H9 (cell line): ENCODE results near the gene PRAMEF13. TPM values are rescaled to one million over a fixed set of nuclear protein-coding genes. Genes with fewer than 3 reads are reported as not detected.
"Not testable (repeated sequence)": the region's sequence is repeated elsewhere in the genome, so short reads cannot be mapped to it uniquely, and the experiment has no call there.

Experiments used
- DNase-seq: peaks from one replicate; pipeline ENCODE4 v3.0.0-alpha.2; 2017
- H2AFZ ChIP-seq: one replicate; pipeline ENCODE4 v1.6.1; 2013; ENCODE audit warnings: mild to moderate bottlenecking, low read length, control low read depth, moderate library complexity
- H2AK5ac ChIP-seq: 2 replicates; pipeline ENCODE4 v1.6.1; 2013; ENCODE audit warnings: low read length, control low read depth, mixed read lengths; ENCODE audit not compliant: insufficient read length
- H2BK120ac ChIP-seq: one replicate; pipeline ENCODE4 v1.6.1; 2013; ENCODE audit warnings: low read depth, mild to moderate bottlenecking, low read length, control low read depth, inconsistent platforms; ENCODE audit not compliant: poor library complexity, severe bottlenecking
- H2BK12ac ChIP-seq: 2 replicates; pipeline ENCODE4 v1.6.1; 2013; ENCODE audit warnings: low read length, control low read depth, mixed read lengths, low read depth; ENCODE audit not compliant: insufficient read length
- H2BK15ac ChIP-seq: 2 replicates; pipeline ENCODE4 v1.6.1; 2013; ENCODE audit warnings: low read depth, low read length, control low read depth
- H2BK20ac ChIP-seq: one replicate; pipeline ENCODE4 v1.6.1; 2013; ENCODE audit warnings: low read depth, mild to moderate bottlenecking, low read length, control low read depth, inconsistent platforms; ENCODE audit not compliant: poor library complexity, severe bottlenecking
- H2BK5ac ChIP-seq: 2 replicates; pipeline ENCODE4 v1.6.1; 2013; ENCODE audit warnings: low read length, control low read depth, mixed read lengths; ENCODE audit not compliant: insufficient read length
- H3K14ac ChIP-seq: 2 replicates; pipeline ENCODE4 v1.6.1; 2013; ENCODE audit warnings: low read length, control low read depth; ENCODE audit not compliant: insufficient read depth
- H3K18ac ChIP-seq: 2 replicates; pipeline ENCODE4 v1.6.1; 2013; ENCODE audit warnings: low read depth, mild to moderate bottlenecking, mixed read lengths, low read length, control low read depth; ENCODE audit not compliant: insufficient read length
- H3K23ac ChIP-seq: 2 replicates; pipeline ENCODE4 v1.6.1; 2013; ENCODE audit warnings: low read length, control low read depth, mixed read lengths, low read depth; ENCODE audit not compliant: insufficient read length
- H3K23me2 ChIP-seq: 2 replicates; pipeline ENCODE4 v1.6.1; 2013; ENCODE audit warnings: low read depth, mild to moderate bottlenecking, mixed read lengths, low read length, control low read depth; ENCODE audit not compliant: insufficient read length, poor library complexity, severe bottlenecking
- H3K27ac ChIP-seq: 2 replicates; pipeline ENCODE4 v1.5.1; 2013; ENCODE audit warnings: low read length, control low read depth, mixed read lengths, low read depth; ENCODE audit not compliant: insufficient read length
- H3K27me3 ChIP-seq: 2 replicates; pipeline ENCODE4 v1.6.1; 2013; ENCODE audit warnings: low read length, control low read depth, inconsistent platforms; ENCODE audit not compliant: insufficient read depth
- H3K4ac ChIP-seq: 2 replicates; pipeline ENCODE4 v1.6.1; 2013; ENCODE audit warnings: low read depth, mild to moderate bottlenecking, control low read depth, inconsistent platforms, low read length, moderate library complexity
- H3K4me1 ChIP-seq: 2 replicates; pipeline ENCODE4 v1.6.1; 2013; ENCODE audit warnings: low read length, control low read depth, inconsistent platforms; ENCODE audit not compliant: insufficient read depth
- H3K4me2 ChIP-seq: 2 replicates; pipeline ENCODE4 v1.6.1; 2013; ENCODE audit warnings: low read length, control low read depth, mixed read lengths; ENCODE audit not compliant: insufficient read length, insufficient read depth
- H3K56ac ChIP-seq: 2 replicates; pipeline ENCODE4 v1.6.1; 2013; ENCODE audit warnings: low read depth, mild to moderate bottlenecking, mixed read lengths, low read length, control low read depth; ENCODE audit not compliant: insufficient read length
- H3K79me1 ChIP-seq: 2 replicates; pipeline ENCODE4 v1.6.1; 2013; ENCODE audit warnings: low read depth, mild to moderate bottlenecking, moderate library complexity, low read length, control low read depth, inconsistent platforms; ENCODE audit not compliant: insufficient read depth, poor library complexity, severe bottlenecking
- H3K79me2 ChIP-seq: 2 replicates; pipeline ENCODE4 v1.6.1; 2013; ENCODE audit warnings: low read length, control low read depth, inconsistent platforms; ENCODE audit not compliant: insufficient read depth
- H3K9ac ChIP-seq: 2 replicates; pipeline ENCODE4 v1.6.1; 2013; ENCODE audit warnings: low read length, control low read depth, mixed read lengths; ENCODE audit not compliant: insufficient read length; ENCODE audit errors: extremely low read depth
- H3K9me3 ChIP-seq: one replicate; pipeline ENCODE4 v1.6.1; 2013; ENCODE audit warnings: low read depth, low read length, inconsistent platforms; ENCODE audit not compliant: control insufficient read depth
- H3T11ph ChIP-seq: one replicate; pipeline ENCODE4 v1.6.1; 2013; ENCODE audit warnings: mild to moderate bottlenecking, low read length, control low read depth, inconsistent platforms
- H4K20me1 ChIP-seq: one replicate; pipeline ENCODE4 v1.6.1; 2013; ENCODE audit not compliant: control insufficient read depth, insufficient read length, insufficient read depth
- H4K5ac ChIP-seq: 2 replicates; pipeline ENCODE4 v1.6.1; 2013; ENCODE audit warnings: low read depth, mild to moderate bottlenecking, mixed read lengths, low read length, control low read depth; ENCODE audit not compliant: insufficient read length
- H4K8ac ChIP-seq: replicated peaks from 2 replicates; pipeline ENCODE4 v1.6.1; 2013; ENCODE audit warnings: low read length, control low read depth, mixed read lengths, low read depth; ENCODE audit not compliant: insufficient read length
- H4K91ac ChIP-seq: 2 replicates; pipeline ENCODE4 v1.6.1; 2013; ENCODE audit warnings: low read depth, mild to moderate bottlenecking, moderate library complexity, mixed read lengths, low read length, control low read depth; ENCODE audit not compliant: insufficient read length
- H3K27ac Mint-ChIP-seq, 3 experiments: 2 replicates in 2 of 3; 3 replicates in 1 of 3; pipeline ENCODE4 v1.8.0; 2020 to 2021; ENCODE audit warnings: mixed read lengths in 3 of 3, mild to moderate bottlenecking in 1 of 3, moderate library complexity in 1 of 3
- H3K27me3 Mint-ChIP-seq: 2 replicates; pipeline ENCODE4 v1.8.0; 2021; ENCODE audit warnings: low read depth, mild to moderate bottlenecking, moderate library complexity, mixed read lengths
- H3K36me3 Mint-ChIP-seq, 3 experiments: 2 replicates in 2 of 3; 3 replicates in 1 of 3; pipeline ENCODE4 v1.8.0; 2020 to 2021; ENCODE audit warnings: low read depth in 3 of 3, mixed read lengths in 3 of 3; ENCODE audit not compliant: insufficient read depth in 1 of 3
- H3K4me1 Mint-ChIP-seq, 2 experiments: 2 replicates each; pipeline ENCODE4 v1.8.0; 2020; ENCODE audit warnings: mixed read lengths in 2 of 2
- H3K4me3 Mint-ChIP-seq, 2 experiments: 2 replicates in 1 of 2; 3 replicates in 1 of 2; pipeline ENCODE4 v1.8.0; 2020 to 2021; ENCODE audit warnings: mild to moderate bottlenecking in 2 of 2, mixed read lengths in 2 of 2, moderate library complexity in 1 of 2
- H3K9me3 Mint-ChIP-seq, 2 experiments: 2 replicates in 1 of 2; 3 replicates in 1 of 2; pipeline ENCODE4 v1.8.0; 2020; ENCODE audit warnings: mild to moderate bottlenecking in 2 of 2, mixed read lengths in 2 of 2, moderate library complexity in 1 of 2
- WGBS: extraction: QIAGEN DNeasy Blood & Tissue Kit; methylation state at CpG from one replicate; pipeline ENCODE4 v1.1.7; 2013; ENCODE audit warnings: missing lambda C conversion rate, low lambda C conversion rate, mixed read lengths; ENCODE audit not compliant: insufficient read length; ENCODE audit errors: extremely low coverage; 5-methylcytosine and 5-hydroxymethylcytosine counted together
- total RNA-seq: library from RNA; stranded (reverse); gene quantifications from 2 replicates; pipeline ENCODE4 v1.2.1, GENCODE V29; 2021

PRAMEF13 gene
- total RNA-seq, 1 experiment from 2014 or later: not detected

GRCh38 chr1:13208712-13209111 lies 7.5 kb upstream of the PRAMEF13 start:
- not testable (repeated sequence) for H3K14ac ChIP-seq, H2BK5ac ChIP-seq, H3K4me3 Mint-ChIP-seq, H2BK20ac ChIP-seq, H3K27me3 Mint-ChIP-seq, DNase-seq, H4K20me1 ChIP-seq, H4K8ac ChIP-seq, H2BK120ac ChIP-seq, H3K4ac ChIP-seq, H3K9ac ChIP-seq, H3K79me1 ChIP-seq, H2AFZ ChIP-seq, H3K4me1 ChIP-seq, H3K4me2 ChIP-seq, H3K9me3 Mint-ChIP-seq, H3K36me3 Mint-ChIP-seq, H3K56ac ChIP-seq, H2BK15ac ChIP-seq, H3K79me2 ChIP-seq, H3T11ph ChIP-seq, H4K91ac ChIP-seq, H3K9me3 ChIP-seq, H3K27ac Mint-ChIP-seq, H3K4me1 Mint-ChIP-seq, H3K23ac ChIP-seq, H4K5ac ChIP-seq, H3K23me2 ChIP-seq, H3K18ac ChIP-seq, H2BK12ac ChIP-seq, H2AK5ac ChIP-seq, H3K27me3 ChIP-seq, H3K27ac ChIP-seq
- WGBS: no CpG with 5 or more reads among the region's 9 CpGs

- not testable (repeated sequence) for H3K27me3 ChIP-seq, H3K27ac Mint-ChIP-seq, H3K18ac ChIP-seq, H3K9me3 ChIP-seq, DNase-seq, H3K79me1 ChIP-seq, H3K23ac ChIP-seq, H4K5ac ChIP-seq, H3K79me2 ChIP-seq, H4K91ac ChIP-seq, H3T11ph ChIP-seq, H3K4me1 ChIP-seq, H3K27me3 Mint-ChIP-seq, H2AFZ ChIP-seq, H4K20me1 ChIP-seq, H3K23me2 ChIP-seq, H3K9ac ChIP-seq, H4K8ac ChIP-seq, H2BK12ac ChIP-seq, H3K4ac ChIP-seq, H3K56ac ChIP-seq, H3K14ac ChIP-seq, H3K9me3 Mint-ChIP-seq, H3K4me2 ChIP-seq, H3K36me3 Mint-ChIP-seq, H2AK5ac ChIP-seq, H3K27ac ChIP-seq, H3K4me3 Mint-ChIP-seq, H2BK120ac ChIP-seq, H3K4me1 Mint-ChIP-seq, H2BK20ac ChIP-seq, H2BK5ac ChIP-seq, H2BK15ac ChIP-seq
- WGBS: no CpG with 5 or more reads among the region's 2 CpGs
Measured at GRCh38 chr1:13171548-13171947, 29.7 kb downstream of the PRAMEF13 start, which contains the start of gene PRAMEF9. TSS of gene PRAMEF9 (plus strand) at chr1:13171848. CDS start at chr1:13175281, 3,433 bp downstream.
